Posterior cingulate gyrus (tissue), 11 donors: ENCODE measurements around the gene CCDC87.
"Not testable (repeated sequence)": the region's sequence is repeated elsewhere in the genome, so short reads cannot be mapped to it uniquely, and the experiment has no call there.

Experiments used
- DNase-seq, 10 donors: peaks; one replicate each; pipeline versions ENCODE4 v3.0.0 to v3.0.0-alpha.2; 2020 to 2021; ENCODE audit warnings: mixed read lengths in 3 of 10
- intact Hi-C: fragments of 100-400 bp; cut with DNase I; formaldehyde crosslinking; loops from one replicate; pipeline ENCODE4 v1.15.1; 2023

CCDC87 gene

GRCh38 chr11:66559866-66560676 is 32.8 kb downstream of the CCDC87 start:
- intact Hi-C loops, result no loop called here
- no peak for DNase-seq

GRCh38 chr11:66559142-66559865 is 33.6 kb downstream of the CCDC87 start:
- intact Hi-C loops, result no loop called here
- DNase-seq, result peak in 1 of 10 donors; percentile 89

- intact Hi-C loops, result no loop called here
- no peak for DNase-seq
Observed at GRCh38 chr11:66557733-66558326, 35.0 kb downstream of the CCDC87 start.

- DNase-seq, result no peak
- intact Hi-C loops, result no loop called here
Observed at GRCh38 chr11:66556086-66556485, 36.8 kb downstream of the CCDC87 start.

- intact Hi-C loops, result no loop called here
- no peak for DNase-seq
Observed at GRCh38 chr11:66555416-66555815, 37.4 kb downstream of the CCDC87 start.

DNA sequence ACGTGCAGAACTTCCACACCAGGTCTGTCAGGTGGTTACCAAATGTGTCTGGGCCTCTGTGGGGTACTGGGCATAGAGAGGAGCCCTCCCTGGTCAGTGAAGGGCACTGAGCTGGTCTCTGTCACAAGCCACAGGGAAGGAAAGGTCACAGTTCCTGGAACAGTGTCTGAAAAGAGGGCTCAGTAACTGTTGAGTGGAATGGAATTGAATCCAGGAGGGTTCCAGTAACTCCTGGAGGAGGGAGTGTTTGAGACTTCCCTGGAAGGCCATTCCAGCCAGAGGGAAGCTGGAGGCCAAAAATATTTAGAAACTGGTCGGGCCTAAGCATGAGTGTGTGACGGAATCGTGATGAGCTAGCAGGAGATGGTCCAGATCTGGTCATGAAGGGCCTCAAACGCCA is 38.3 kb downstream of the CCDC87 start:
- intact Hi-C loops, result no loop called here
- DNase-seq, result no peak

DNA sequence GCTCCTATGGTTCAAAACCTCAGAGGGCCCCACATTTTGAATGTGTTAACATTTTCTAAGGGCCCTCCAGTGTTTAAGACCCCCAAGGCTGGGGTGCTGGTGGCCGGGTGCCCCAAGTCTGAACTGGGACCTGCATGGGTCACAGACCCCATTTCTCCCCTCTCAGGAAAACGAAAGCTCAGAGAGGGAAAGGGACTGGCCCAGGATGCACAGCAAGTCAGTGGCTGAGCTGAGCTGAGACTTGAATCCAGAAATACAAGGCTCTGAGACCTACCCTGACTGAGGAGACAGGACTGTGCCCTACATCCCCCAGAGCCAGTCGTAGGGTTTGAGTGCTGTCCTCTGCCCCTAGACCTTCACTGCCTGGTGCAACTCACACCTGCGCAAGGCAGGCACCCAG is 42.0 kb downstream of the CCDC87 start:
- no peak for DNase-seq
- intact Hi-C loops, result no loop called here

- intact Hi-C loops, result no loop called here
- DNase-seq, result no peak
Observed at GRCh38 chr11:66549696-66550095, 43.2 kb downstream of the CCDC87 start.

- intact Hi-C loops, result no loop called here
Observed at GRCh38 chr11:66548774-66549630, 43.9 kb downstream of the CCDC87 start.

GRCh38 chr11:66548041-66548440 is 44.8 kb downstream of the CCDC87 start:
- no peak for DNase-seq

More at GRCh38 chr11:66548774-66549630, 43.9 kb downstream of the CCDC87 start:
- no peak for DNase-seq

GRCh38 chr11:66547662-66548009 is 45.2 kb downstream of the CCDC87 start:
- no peak for DNase-seq
- intact Hi-C loops, result no loop called here

More at GRCh38 chr11:66548041-66548440, 44.8 kb downstream of the CCDC87 start:
- intact Hi-C loops, result no loop called here

GRCh38 chr11:66546966-66547661 is 45.7 kb downstream of the CCDC87 start:
- DNase-seq, result no peak
- intact Hi-C loops, result no loop called here

DNA sequence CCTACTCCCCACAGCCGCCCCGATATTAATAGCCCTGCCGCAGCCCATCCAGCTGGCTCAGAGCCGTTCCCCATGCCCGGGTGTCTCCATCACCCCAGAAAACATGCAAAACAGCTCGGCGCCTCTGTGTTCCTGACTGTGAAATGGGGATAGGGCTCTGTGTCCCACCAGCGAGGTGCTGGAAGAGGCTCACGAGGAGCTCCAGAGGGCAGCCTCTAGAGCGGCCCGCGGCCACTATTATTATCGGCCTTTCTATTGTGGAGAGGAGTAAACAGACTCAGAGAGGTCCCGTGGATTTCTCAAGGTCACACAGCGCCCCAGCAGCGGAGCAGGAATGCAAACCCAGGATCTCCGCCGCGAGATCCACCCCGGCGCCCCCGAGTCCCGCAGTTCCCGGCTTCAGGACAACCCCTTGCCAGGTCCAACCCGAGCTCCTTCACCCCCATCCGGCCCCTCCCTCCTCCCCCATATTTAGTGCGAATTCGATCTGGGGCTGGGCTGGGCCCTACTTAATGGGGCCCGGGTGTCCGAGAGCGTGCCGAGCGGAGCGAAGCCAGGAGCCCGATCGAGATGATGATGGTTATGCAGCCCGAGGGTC is 46.4 kb downstream of the CCDC87 start, which contains the start of gene ACTN3:
Gene ACTN3 (plus strand): TSS at position 536 of the 598 bp plus-strand sequence. CDS start 35 bp downstream, at position 571.
- DNase-seq, result no peak
- intact Hi-C loops, result no loop called here

DNA sequence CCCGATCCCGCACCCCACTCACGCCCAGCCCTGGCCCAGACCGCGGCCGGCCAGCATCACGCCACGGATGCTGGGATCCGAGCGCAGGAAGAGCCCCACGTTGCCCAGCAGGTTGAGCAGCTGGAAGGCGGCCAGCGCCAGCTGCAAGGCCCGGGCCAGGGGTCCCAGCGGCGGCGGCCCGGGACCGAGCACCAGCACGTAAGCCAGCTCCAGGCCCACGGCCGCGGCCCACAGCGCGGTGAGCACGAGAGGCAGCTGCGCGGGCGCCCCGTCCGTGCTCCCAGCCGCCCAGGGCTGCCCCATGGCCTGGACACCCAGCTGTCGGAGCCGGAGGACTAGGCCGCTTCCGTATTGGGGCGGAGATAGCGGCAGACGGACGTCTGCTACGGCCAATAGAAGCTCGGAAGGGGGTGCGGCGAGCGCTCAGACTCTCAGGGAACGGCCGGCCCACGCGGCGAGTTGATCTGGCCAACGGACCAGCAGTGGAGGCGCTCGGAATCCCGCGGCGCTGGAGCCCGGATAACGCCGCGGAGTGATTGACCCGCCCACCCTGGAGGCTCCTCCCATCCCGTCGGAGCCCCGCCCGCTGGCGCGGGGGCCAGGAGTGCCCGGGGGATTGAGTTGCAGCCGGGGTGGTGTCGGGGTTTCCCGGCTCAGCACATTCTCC is 47.0 kb downstream of the CCDC87 start, which contains the start of gene ZDHHC24:
Gene ZDHHC24 (minus strand): TSS at position 348 of the 667 bp plus-strand sequence. CDS start 45 bp downstream, at position 303.
- intact Hi-C loops, result no loop called here
- DNase-seq, result peak; percentile 92 to 100 (median 98)

DNA sequence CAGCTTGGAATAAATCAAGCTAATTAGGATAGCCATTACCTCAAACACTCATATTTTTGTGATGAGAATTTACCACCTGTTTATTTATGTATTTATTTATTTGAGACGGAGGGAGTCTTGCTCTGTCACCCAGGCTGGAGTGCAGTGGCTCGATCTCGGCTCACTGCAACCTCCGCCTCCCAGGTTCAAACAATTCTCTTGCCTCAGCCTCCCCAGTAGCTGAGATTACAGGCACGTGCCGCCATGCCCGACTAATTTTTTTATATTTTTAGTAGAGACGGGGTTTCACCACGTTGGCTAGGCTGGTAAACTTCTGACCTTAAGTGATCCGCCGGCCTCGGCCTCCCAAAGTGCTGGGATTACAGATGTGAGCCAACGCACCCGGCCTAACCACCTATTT is 47.9 kb downstream of the CCDC87 start:
- intact Hi-C loops, DNase-seq: not testable (repeated sequence)

GRCh38 chr11:66543263-66544107 is 49.4 kb downstream of the CCDC87 start:
- DNase-seq, result peak in 8 of 10 donors; percentile 36 to 92 (median 65)
- intact Hi-C loops, result no loop called here

DNA sequence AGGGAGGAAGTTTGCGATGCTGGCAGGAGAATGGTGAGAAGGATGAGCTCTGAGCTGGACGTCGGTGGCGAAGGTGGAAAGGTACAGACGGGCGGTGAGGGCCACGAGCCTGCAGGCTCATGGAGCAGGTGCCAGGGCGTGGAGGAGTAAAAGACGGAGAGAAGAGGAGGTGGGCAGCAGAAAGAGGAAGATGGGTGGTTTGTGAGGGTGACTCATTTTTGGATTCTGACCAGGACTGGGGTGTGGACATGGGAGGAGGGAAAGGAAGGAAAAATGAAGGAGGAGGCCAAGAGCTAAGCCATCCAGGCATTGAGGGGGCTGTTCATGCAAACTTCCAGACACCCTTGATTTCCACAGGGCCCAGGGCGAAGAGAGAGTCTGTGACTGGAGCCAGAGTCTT is 50.5 kb downstream of the CCDC87 start:
- intact Hi-C loops, result no loop called here
- DNase-seq, result peak in 1 of 10 donors; percentile 40

DNA sequence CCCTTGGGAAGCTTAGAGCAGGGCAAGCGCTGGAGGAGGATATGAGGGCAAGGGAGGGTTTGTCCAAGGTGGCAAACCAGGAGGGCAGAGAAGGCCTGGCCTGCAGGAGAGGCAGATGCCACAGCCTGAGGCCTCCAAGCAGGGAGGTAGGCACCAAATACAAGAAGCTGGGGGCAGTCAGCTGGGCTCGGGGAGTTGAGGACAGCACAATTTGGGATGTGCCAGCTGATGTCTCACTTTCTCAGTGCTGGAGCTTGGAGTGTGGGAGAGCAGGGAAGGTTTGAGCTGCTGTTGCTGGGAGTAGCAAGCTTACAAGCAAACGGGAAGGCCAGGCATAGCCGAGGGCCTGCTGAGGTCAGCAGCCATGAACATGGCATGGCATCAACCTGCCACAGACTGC is 51.0 kb downstream of the CCDC87 start:
- intact Hi-C loops, result no loop called here

More for the DNA sequence above, 51.0 kb downstream of the CCDC87 start:
- peak in 6 of 10 donors; percentile 32 to 91 (median 60) for DNase-seq
